HL-60 (cell line): ENCODE measurements around the gene NRP1.

ENCODE experiments used
- DNase-seq, 2 experiments: peaks; one replicate each; pipeline ENCODE4 v3.0.0-alpha.2; 2010 to 2020; ENCODE audit warnings: low read depth in 1 of 2, low spot score in 1 of 2
- H3K27ac ChIP-seq: fragments of 250-450 bp; sonication (Bioruptor Pico); replicated peaks from 2 replicates; pipeline ENCODE4 v1.5.1; 2020; ENCODE audit warnings: mild to moderate bottlenecking, moderate library complexity
- H3K27me3 ChIP-seq: fragments of 250-450 bp; sonication (Bioruptor Pico); 2 replicates; pipeline ENCODE4 v1.5.1; 2021; ENCODE audit warnings: mild to moderate bottlenecking, moderate library complexity; ENCODE audit not compliant: insufficient read depth, poor library complexity, severe bottlenecking
- H3K4me3 ChIP-seq: replicated peaks from 2 replicates; pipeline ENCODE4 v1.5.1; 2011; ENCODE audit warnings: mild to moderate bottlenecking, control low read depth, low read length; ENCODE audit not compliant: insufficient read depth
- GABPA ChIP-seq: IDR thresholded peaks from 2 replicates; pipeline ENCODE4 v1.6.1; 2012; ENCODE audit warnings: low read depth
- POLR2AphosphoS5 ChIP-seq: IDR thresholded peaks from 2 replicates; pipeline ENCODE4 v1.6.1; 2012; ENCODE audit warnings: low read depth
- REST ChIP-seq: IDR thresholded peaks from 2 replicates; pipeline ENCODE4 v1.6.1; 2012; ENCODE audit warnings: low read depth; ENCODE audit not compliant: insufficient replicate concordance
- SPI1 ChIP-seq: IDR thresholded peaks from 2 replicates; pipeline ENCODE4 v1.6.1; 2012; ENCODE audit warnings: low read depth, mild to moderate bottlenecking, borderline replicate concordance
- TF ChIP-seq, protein P1 (sequence below): IDR thresholded peaks from one replicate; pipeline ENCODE4 v1.5.1; 2011; ENCODE audit warnings: low read length, control low read depth, inconsistent platforms; ENCODE audit not compliant: insufficient read depth

The NRP1 gene

GRCh38 chr10:33180921-33181320, 153.5 kb downstream of the NRP1 start:
- no peak overlapping the region for H3K27ac ChIP-seq

DNA sequence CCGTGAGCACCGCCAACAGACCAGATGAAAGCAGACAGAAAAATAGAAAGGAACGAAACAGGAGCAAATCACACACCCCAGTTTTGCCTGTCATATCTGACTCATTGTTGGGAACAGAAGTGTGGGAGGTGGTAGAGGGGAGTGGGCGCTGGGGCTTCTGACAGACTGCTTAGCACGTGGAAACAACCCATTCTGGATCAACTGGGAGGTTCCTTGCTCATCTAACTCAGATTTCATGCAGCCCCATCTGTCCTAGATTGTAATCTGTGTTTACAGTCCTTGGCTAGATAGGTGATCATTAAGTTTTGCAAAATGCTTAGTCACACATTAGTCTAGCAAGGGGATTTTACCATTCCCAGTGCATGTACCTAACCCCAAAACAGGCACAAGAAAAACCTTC, 154.1 kb downstream of the NRP1 start:
- DNase-seq: no peak
- H3K27me3 ChIP-seq: no peaks in the 10 kb centered on the region

More at GRCh38 chr10:33180921-33181320, 153.5 kb downstream of the NRP1 start:
- H3K27me3 ChIP-seq: no peaks in the 10 kb centered on the region
- TF ChIP-seq SPI1 (no peak), POLR2AphosphoS5 (no peak), GABPA (no peak), REST (no peak)
- no peak for DNase-seq
- H3K4me3 ChIP-seq: no peak overlapping the region

DNA sequence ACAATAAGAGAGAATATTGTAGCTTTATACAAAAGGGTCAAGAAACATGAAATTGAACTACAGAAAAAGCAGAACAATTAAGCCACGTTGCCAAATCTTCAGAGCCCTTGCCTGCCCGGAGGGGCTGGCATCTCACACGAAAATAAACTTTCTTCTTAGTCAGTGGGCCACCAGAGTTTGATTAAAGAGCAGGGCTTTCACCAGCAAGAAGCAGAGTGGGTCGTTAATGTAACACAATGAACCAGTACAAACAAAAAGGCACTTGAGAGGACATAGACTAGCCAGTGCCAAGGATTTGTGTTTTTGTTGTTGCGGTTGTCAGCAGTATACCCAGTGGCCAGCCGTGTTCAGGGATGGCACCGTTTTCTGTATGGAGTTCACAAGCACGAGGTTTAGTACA, 155.4 kb downstream of the NRP1 start:
- H3K27ac ChIP-seq: no peak overlapping the region
- TF ChIP-seq POLR2AphosphoS5 (no peak), REST (no peak), SPI1 (no peak), GABPA (no peak)
- TF ChIP-seq, protein P1, sequence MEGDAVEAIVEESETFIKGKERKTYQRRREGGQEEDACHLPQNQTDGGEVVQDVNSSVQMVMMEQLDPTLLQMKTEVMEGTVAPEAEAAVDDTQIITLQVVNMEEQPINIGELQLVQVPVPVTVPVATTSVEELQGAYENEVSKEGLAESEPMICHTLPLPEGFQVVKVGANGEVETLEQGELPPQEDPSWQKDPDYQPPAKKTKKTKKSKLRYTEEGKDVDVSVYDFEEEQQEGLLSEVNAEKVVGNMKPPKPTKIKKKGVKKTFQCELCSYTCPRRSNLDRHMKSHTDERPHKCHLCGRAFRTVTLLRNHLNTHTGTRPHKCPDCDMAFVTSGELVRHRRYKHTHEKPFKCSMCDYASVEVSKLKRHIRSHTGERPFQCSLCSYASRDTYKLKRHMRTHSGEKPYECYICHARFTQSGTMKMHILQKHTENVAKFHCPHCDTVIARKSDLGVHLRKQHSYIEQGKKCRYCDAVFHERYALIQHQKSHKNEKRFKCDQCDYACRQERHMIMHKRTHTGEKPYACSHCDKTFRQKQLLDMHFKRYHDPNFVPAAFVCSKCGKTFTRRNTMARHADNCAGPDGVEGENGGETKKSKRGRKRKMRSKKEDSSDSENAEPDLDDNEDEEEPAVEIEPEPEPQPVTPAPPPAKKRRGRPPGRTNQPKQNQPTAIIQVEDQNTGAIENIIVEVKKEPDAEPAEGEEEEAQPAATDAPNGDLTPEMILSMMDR: no peak

More for the DNA sequence above, 154.1 kb downstream of the NRP1 start:
- H3K27ac ChIP-seq: no peak overlapping the region
- no peak for TF ChIP-seq GABPA
- TF ChIP-seq REST: no peak
- TF ChIP-seq, protein P1: no peak
- TF ChIP-seq SPI1: no peak
- no peak for TF ChIP-seq POLR2AphosphoS5
- no peak overlapping the region for H3K4me3 ChIP-seq

More for the DNA sequence above, 155.4 kb downstream of the NRP1 start:
- no peak for DNase-seq
- Histone ChIP-seq H3K27me3 (peaks cover under 1% of the 10 kb centered on the region), H3K4me3 (no peak overlapping the region)
